ENCODE measurements around the gene PAGE2B.
"Not testable (repeated sequence)": the region's sequence is repeated elsewhere in the genome, so short reads cannot be mapped to it uniquely, and the experiment has no call there.

Gene PAGE2B

DNA sequence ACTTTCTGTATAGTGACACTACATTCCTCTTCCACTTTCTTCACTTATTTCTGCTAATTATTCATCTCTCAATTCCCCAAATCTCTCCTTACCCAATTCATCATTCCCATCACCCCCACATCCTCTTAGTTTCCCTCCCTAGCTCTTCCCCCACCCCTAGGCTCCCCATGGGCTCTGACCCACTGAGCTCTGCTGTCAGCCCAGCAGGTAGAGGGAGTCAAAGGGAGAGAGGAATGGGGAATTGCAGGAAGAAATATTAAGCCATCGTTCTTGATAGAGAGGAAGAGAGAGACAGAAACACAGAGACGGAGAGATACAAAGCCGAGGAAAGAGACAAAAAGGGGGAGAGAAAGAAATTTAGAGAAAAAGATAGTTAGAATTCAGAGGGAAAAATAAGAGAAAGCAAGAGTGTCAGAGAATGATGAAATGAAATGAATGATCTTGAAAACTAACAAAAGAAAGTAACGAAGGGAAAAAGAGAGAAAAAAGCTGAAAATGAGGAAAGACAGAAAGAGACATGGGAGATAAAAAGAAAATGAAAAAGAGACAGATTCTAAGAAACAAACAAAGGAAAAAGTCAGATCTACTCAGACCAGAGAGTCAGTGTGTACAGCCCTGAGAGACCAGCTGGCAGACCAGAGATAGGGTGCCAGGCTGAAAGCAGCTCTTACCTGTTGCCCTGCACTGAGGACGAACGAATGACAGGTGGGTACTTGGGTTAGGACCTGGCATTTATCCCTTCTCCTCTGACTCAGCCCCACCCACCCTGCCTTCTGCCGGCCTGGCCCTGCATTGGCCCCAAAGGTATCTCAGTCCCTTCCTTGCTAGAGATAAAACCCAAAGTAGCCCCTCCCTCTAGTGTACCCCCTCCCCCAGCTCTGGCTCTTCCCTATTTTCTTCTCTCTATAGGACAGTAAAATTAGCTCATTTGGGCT is 44.3 kb upstream of the PAGE2B start, which contains the start of gene ALAS2:
ALAS2 (minus strand) TSS at position 707 of the 935 bp plus-strand sequence. CDS start 4,977 bp downstream, outside the sequence.
- Histone ChIP-seq H3K27ac (no peak within 1 kb of the TSS), H3K4me3 (no peak within 1 kb of the TSS)
- TF ChIP-seq CTCF (IDR thresholded peaks at IDR 0.05): no peak
- DNase-seq (ENCODE audit: low spot score): no peak

- Histone ChIP-seq H3K27ac (no peak overlapping the region), H3K4me3 (no peak overlapping the region)
- DNase-seq (ENCODE audit: low spot score): no peak
- TF ChIP-seq CTCF (IDR thresholded peaks at IDR 0.05): no peak
Measured at GRCh38 chrX:55033429-55033828, 41.4 kb upstream of the PAGE2B start.

GRCh38 chrX:55039471-55039870 is 35.4 kb upstream of the PAGE2B start:
- H3K4me3 ChIP-seq: no peak overlapping the region
- no peak for TF ChIP-seq CTCF (IDR thresholded peaks at IDR 0.05)

DNA sequence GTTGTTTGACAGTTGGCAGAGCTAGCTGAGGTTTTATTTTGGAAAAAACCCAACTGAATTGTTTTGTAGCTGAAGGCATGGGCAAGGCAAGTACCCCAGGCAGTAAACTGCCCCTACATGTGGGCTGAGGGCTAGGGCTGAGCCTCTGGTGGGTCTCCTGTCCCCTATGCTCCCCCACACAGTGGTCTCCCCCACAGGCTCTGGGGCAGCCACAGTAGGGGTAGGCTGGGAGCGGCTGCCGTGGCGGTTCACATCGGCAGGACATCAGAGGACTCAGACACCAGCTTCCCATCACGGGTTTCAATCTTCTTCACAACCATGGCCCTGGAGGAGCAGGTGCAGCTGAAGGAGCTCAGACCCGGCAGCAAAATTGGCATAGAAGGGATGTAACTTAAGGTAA is 33.3 kb upstream of the PAGE2B start:
- DNase-seq (ENCODE audit: low spot score): no peak
- no peak overlapping the region for H3K27ac ChIP-seq
- no peak for TF ChIP-seq CTCF (IDR thresholded peaks at IDR 0.05)
- no peak overlapping the region for H3K4me3 ChIP-seq

More at GRCh38 chrX:55039471-55039870, 35.4 kb upstream of the PAGE2B start:
- no peak overlapping the region for H3K27ac ChIP-seq
- DNase-seq (ENCODE audit: low spot score): no peak

- H3K4me3 ChIP-seq; H3K27ac ChIP-seq; DNase-seq (ENCODE audit: low spot score): not testable (repeated sequence)
Measured at GRCh38 chrX:55050599-55050998, 24.2 kb upstream of the PAGE2B start.

DNA sequence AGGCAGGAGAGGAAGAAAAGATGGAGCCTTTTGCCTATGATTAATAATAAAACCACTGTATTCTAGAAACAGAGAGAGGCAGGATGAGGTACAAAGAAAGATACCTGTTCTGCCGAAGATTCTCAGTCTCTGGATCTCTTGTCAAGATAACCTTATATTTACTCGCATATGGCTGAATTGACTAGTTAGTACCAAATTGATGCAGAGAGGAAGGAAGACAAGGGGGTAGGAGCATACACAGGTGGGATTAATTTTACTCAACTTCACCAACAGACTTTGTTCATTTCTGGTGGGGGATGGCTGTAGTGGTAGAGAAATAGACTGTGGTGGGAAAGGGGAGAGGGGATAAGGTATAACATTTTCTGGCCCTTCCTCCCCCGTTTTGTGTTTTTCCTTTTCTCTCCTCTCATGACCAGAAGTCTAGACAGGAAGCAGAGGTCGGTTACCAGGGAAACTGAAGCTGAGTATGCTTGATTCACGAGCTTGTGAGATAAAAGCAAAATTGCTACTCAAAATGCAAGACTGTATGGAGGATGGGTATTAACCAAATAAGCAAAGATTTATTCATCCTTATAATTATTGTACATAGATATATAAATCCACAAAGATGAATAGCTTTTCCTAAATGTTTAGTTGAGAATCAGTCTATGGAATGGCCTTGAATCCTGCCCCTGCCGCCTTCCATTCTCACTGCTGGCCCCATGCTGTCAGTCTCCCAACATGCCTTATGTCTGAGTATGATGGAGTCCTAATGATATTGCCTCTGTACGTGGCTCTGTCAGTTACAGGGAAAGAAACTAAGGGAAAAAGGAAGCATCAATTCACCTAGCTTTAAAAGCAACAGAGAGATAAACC is 17.8 kb upstream of the PAGE2B start:
- TF ChIP-seq CTCF (IDR thresholded peaks at IDR 0.05): no peak
- Histone ChIP-seq H3K4me3 (peak overlapping the region; percentile 46), H3K27ac (no peak overlapping the region)
- DNase-seq (ENCODE audit: low spot score): no peak

DNA sequence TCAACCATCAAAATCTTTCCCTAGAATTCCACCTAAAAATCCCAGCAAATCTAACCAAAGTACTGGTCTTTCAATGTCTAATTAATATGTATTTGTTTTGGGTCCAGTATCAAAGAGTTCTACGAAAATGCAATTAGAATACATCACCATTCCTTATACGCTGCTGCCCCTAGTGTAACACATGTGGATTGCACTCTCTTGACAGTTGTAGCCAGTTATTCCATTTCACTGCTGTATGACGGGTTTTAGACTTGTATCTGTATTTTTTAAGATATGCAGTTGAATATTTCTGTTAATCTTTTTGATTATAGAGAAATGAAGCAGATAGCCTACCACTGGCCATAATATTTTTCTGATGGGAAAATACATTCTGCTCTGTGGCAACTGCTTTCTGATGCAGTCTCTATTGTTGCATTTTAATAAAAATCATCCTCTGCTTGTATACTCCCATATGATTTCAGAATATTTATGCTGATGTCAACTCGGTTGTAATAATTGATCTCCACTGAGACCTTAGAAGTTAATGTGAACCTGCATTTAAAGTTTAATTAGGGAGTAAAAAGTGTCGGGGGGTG is 17.1 kb upstream of the PAGE2B start:
- no peak overlapping the region for H3K27ac ChIP-seq
- peak; percentile 57 for TF ChIP-seq CTCF (IDR thresholded peaks at IDR 0.05)
- H3K4me3 ChIP-seq: peak overlapping the region; percentile 46
- DNase-seq (ENCODE audit: low spot score): no peak

- not testable (repeated sequence) for DNase-seq (ENCODE audit: low spot score); H3K4me3 ChIP-seq; H3K27ac ChIP-seq
Measured at GRCh38 chrX:55067180-55067579, 7.7 kb upstream of the PAGE2B start.
